NCI-H774 (cell line): Measurements from ENCODE around the gene ACAD9.
"Not testable (repeated sequence)": the region's sequence is repeated elsewhere in the genome, so short reads cannot be mapped to it uniquely, and the experiment has no call there.

ENCODE experiments used
- DNase-seq: peaks from one replicate; lab custom pipeline; 2025; lab: John Stamatoyannopoulos, UW

ACAD9 gene

GRCh38 chr3:128861491-128861890 lies 17.9 kb upstream of the ACAD9 start:
- no peak for DNase-seq

- no peak for DNase-seq
These were observed 15.9 kb upstream of the ACAD9 start for GRCh38 chr3:128863560-128863959.

- DNase-seq, result no peak
These were observed 15.0 kb upstream of the ACAD9 start for GRCh38 chr3:128864351-128864811.

- not testable (repeated sequence) for DNase-seq
These were observed 14.3 kb upstream of the ACAD9 start for GRCh38 chr3:128864849-128865804.

- no peak for DNase-seq
These were observed 12.0 kb upstream of the ACAD9 start for GRCh38 chr3:128867200-128868125.

GRCh38 chr3:128870347-128870746 lies 9.1 kb upstream of the ACAD9 start:
- DNase-seq, result no peak

- DNase-seq, result no peak
These were observed 7.1 kb upstream of the ACAD9 start for GRCh38 chr3:128872282-128872681.

- DNase-seq, result no peak
These were observed 6.7 kb upstream of the ACAD9 start for GRCh38 chr3:128872744-128873143.

- peak; percentile 19 for DNase-seq
These were observed 6.0 kb upstream of the ACAD9 start for GRCh38 chr3:128873244-128874022.

- DNase-seq, result no peak
These were observed 4.8 kb upstream of the ACAD9 start for GRCh38 chr3:128874481-128875180.

- no peak for DNase-seq
These were observed 3.8 kb upstream of the ACAD9 start for GRCh38 chr3:128875556-128876120.

- DNase-seq, result no peak
These were observed 1.4 kb upstream of the ACAD9 start for GRCh38 chr3:128878011-128878457.

GRCh38 chr3:128878556-128879124 lies 780 bp upstream of the ACAD9 start:
- no peak for DNase-seq

- DNase-seq, result no peak
These were observed 571 bp downstream of the ACAD9 start for GRCh38 chr3:128879991-128880390.

- not testable (repeated sequence) for DNase-seq
These were observed 1.0 kb downstream of the ACAD9 start for GRCh38 chr3:128880455-128880854.

GRCh38 chr3:128881576-128881975 lies 2.2 kb downstream of the ACAD9 start:
- DNase-seq, result no peak

- DNase-seq, result no peak
These were observed 3.3 kb downstream of the ACAD9 start for GRCh38 chr3:128882719-128883118.

GRCh38 chr3:128884992-128885391 lies 5.6 kb downstream of the ACAD9 start:
- DNase-seq, result no peak

- DNase-seq, result no peak
These were observed 9.9 kb downstream of the ACAD9 start for GRCh38 chr3:128889139-128889894.
